Measurements from ENCODE around the gene BEGAIN.

DNA sequence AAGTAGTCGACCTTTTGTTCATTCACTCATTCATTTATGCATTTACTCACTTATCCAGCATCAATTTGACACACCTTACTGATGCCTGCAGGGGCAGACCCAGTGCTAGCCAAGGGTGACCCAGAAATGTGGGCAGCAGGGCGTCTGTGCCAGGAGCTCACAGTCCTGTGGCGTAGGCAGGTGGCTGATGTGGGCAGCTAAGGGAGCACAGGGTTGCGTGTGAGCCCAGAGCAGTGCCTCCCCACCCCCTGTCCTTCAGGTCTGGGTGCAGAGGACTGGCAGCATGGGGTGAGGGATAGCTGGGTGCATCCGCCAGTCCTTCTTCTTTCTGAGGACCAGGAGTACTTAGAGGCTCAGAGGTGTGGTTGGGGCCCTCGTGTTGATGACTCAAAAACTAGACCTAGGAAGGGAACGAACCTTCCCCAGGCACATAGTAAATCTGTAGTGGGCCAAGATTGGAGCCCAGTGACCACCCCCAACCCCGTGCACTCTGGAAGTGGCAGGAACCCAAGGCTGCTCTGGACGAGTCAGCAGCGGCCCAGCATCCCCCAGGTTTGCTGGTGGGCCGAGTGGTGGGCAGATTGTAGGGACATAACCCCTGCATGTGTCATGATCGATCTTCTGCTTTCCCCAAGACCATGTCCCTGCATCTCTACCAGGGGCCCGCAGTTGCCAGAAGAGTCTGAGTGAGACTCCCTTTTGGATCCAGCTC is 63.9 kb downstream of the BEGAIN start:
- TF ChIP-seq, protein P1, sequence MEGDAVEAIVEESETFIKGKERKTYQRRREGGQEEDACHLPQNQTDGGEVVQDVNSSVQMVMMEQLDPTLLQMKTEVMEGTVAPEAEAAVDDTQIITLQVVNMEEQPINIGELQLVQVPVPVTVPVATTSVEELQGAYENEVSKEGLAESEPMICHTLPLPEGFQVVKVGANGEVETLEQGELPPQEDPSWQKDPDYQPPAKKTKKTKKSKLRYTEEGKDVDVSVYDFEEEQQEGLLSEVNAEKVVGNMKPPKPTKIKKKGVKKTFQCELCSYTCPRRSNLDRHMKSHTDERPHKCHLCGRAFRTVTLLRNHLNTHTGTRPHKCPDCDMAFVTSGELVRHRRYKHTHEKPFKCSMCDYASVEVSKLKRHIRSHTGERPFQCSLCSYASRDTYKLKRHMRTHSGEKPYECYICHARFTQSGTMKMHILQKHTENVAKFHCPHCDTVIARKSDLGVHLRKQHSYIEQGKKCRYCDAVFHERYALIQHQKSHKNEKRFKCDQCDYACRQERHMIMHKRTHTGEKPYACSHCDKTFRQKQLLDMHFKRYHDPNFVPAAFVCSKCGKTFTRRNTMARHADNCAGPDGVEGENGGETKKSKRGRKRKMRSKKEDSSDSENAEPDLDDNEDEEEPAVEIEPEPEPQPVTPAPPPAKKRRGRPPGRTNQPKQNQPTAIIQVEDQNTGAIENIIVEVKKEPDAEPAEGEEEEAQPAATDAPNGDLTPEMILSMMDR (IDR thresholded peaks at IDR 0.05; ENCODE audit: low read depth, low read length): no peak
- TF ChIP-seq, protein P2, sequence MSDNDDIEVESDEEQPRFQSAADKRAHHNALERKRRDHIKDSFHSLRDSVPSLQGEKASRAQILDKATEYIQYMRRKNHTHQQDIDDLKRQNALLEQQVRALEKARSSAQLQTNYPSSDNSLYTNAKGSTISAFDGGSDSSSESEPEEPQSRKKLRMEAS (IDR thresholded peaks at IDR 0.05; ENCODE audit: low read depth, low read length): no peak
- TF ChIP-seq POLR2A (IDR thresholded peaks at IDR 0.05; ENCODE audit: extremely low read depth, insufficient read length) (no peak), MYC (IDR thresholded peaks at IDR 0.05; ENCODE audit: low read depth, low read length) (no peak)

Measured in NB4 (cell line).